Astrocyte of the spinal cord (primary cell): Measurements from ENCODE around the gene HECTD1.

ENCODE experiments used
- DNase-seq: peaks from one replicate; pipeline ENCODE4 v3.0.0; 2011; ENCODE audit warnings: low read depth, low spot score
- H3K4me3 ChIP-seq: 2 replicates; pipeline ENCODE4 v1.5.1; 2011; ENCODE audit warnings: low read depth, mild to moderate bottlenecking, low read length, moderate library complexity
- in situ Hi-C: cut with HindIII; loops from 2 replicates; pipeline ENCODE4 v1.10.0; 2017; ENCODE audit warnings: low sequenced_read_pairs
- TF ChIP-seq, protein P1 (sequence below): IDR thresholded peaks from 2 replicates; pipeline ENCODE4 v1.5.1; 2012; ENCODE audit warnings: low read depth, mild to moderate bottlenecking, low read length, inconsistent platforms

The HECTD1 gene

GRCh38 chr14:31166271-31166561, 41.4 kb downstream of the HECTD1 start:
- DNase-seq: peak; percentile 6

DNA sequence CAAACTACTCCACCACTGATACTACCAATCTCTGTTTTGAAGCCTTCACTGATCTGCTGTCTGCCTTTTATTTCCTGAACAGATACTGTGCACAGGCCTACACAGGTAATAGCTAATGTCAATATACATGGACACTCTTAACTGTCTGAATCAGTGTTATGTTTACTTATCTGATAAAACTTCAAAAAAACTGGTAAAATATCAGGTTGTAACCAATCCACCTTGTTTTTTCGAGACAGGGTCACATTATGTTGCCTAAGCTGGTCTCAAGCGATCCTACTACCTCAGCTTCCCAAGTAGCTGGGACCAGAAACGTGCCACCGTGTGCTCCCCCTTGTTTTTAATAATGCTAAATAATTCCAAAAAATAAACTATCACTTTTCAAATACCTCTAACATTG, 43.5 kb downstream of the HECTD1 start:
- TF ChIP-seq, protein P1, sequence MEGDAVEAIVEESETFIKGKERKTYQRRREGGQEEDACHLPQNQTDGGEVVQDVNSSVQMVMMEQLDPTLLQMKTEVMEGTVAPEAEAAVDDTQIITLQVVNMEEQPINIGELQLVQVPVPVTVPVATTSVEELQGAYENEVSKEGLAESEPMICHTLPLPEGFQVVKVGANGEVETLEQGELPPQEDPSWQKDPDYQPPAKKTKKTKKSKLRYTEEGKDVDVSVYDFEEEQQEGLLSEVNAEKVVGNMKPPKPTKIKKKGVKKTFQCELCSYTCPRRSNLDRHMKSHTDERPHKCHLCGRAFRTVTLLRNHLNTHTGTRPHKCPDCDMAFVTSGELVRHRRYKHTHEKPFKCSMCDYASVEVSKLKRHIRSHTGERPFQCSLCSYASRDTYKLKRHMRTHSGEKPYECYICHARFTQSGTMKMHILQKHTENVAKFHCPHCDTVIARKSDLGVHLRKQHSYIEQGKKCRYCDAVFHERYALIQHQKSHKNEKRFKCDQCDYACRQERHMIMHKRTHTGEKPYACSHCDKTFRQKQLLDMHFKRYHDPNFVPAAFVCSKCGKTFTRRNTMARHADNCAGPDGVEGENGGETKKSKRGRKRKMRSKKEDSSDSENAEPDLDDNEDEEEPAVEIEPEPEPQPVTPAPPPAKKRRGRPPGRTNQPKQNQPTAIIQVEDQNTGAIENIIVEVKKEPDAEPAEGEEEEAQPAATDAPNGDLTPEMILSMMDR: no peak
- in situ Hi-C loops: no loop called here
- no peak overlapping the region for H3K4me3 ChIP-seq
- no peak for DNase-seq

More at GRCh38 chr14:31166271-31166561, 41.4 kb downstream of the HECTD1 start:
- in situ Hi-C loops: no loop called here
- H3K4me3 ChIP-seq: no peak overlapping the region
- TF ChIP-seq, protein P1: no peak

GRCh38 chr14:31162910-31163649, 44.5 kb downstream of the HECTD1 start:
- in situ Hi-C loops: no loop called here
- H3K4me3 ChIP-seq: no peak overlapping the region
- TF ChIP-seq, protein P1: no peak
- no peak for DNase-seq

- no peak for DNase-seq
- in situ Hi-C loops: no loop called here
- TF ChIP-seq, protein P1: no peak
- H3K4me3 ChIP-seq: no peak overlapping the region
Observed at GRCh38 chr14:31161274-31161673, 46.3 kb downstream of the HECTD1 start.

DNA sequence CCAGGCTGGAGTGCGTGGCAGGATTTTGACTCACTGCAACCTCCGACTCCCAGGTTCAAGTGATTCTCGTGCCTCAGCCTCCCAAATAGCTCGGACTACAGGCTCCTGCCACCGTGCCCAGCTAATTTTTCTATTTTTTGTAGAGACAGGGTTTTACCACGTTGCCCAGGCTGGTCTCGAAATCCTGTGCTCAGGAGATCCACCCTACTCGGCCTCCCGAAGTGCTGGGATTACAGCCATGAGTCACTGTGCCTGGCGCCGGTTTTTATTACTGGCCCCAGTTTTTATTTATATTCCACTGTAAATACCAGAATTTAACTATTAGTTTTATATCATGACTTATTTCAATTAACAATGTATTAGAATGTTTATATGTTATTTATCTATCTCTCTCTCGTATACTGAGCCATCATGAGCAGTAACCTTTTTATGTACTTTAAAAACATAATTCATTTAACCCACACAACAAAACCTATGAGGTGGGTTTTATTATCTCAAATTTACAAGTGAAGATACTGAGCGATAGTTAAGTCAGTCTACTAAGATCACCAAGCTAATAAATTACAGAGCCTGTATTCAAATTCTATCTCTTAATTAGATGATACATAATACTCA, 47.8 kb downstream of the HECTD1 start:
- in situ Hi-C loops: no loop called here
- TF ChIP-seq, protein P1: no peak
- DNase-seq: peak; percentile 19
- H3K4me3 ChIP-seq: no peak overlapping the region

DNA sequence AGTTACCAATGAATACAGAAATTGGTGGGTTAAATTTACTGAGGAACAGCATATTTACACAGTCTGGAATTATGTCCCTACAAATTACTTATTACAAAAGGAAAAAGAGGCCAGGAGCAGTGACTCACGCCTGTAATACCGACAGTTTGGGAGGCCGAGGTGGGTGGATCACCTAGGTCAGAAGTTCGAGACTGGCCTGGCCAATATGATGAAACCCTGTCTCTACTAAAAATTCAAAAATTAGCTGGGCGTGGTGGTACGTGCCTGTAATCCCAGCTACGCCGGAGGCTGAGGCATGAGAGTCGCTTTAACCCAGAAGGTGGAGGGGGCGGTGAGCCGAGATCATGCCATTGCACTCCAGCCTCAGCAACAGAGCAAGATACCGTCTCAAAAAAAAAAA, 52.6 kb downstream of the HECTD1 start:
- in situ Hi-C loops: no loop called here
- peak; percentile 17 for DNase-seq
- H3K4me3 ChIP-seq: no peak overlapping the region
- TF ChIP-seq, protein P1: no peak
